Renal cortical epithelial cell (primary cell): ENCODE results near the gene SMAP2. TPM values are rescaled to one million over a fixed set of nuclear protein-coding genes. Genes with fewer than 3 reads are reported as not detected.

ENCODE experiments used
- DNase-seq: peaks from one replicate; pipeline ENCODE4 v3.0.0-alpha.2; 2011; ENCODE audit warnings: low read depth
- total RNA-seq: library from RNA; depleted of rRNA; stranded (reverse); fragments of >200 nt; gene quantifications from 2 replicates; pipeline ENCODE4 v1.2.3, GENCODE V29; 2014

The SMAP2 gene
- total RNA-seq, 1 donor from 2014 or later = 11.5 TPM

GRCh38 chr1:40421431-40422384 lies 48.2 kb downstream of the SMAP2 start:
- peak; percentile 38 for DNase-seq

- DNase-seq = no peak
These were observed 49.2 kb downstream of the SMAP2 start for GRCh38 chr1:40422630-40423263.

GRCh38 chr1:40423264-40423642 lies 49.7 kb downstream of the SMAP2 start:
- DNase-seq = no peak

GRCh38 chr1:40423951-40424618 lies 50.6 kb downstream of the SMAP2 start:
- DNase-seq = no peak

GRCh38 chr1:40425198-40425597 lies 51.7 kb downstream of the SMAP2 start:
- no peak for DNase-seq

- DNase-seq = peak; percentile 18
These were observed 57.9 kb downstream of the SMAP2 start for GRCh38 chr1:40431385-40431784.

- DNase-seq = no peak
These were observed 59.3 kb downstream of the SMAP2 start for GRCh38 chr1:40432644-40433390.

- DNase-seq = peak; percentile 22
These were observed 61.9 kb downstream of the SMAP2 start for GRCh38 chr1:40435471-40435870.

- DNase-seq = no peak
These were observed 62.3 kb downstream of the SMAP2 start for GRCh38 chr1:40435876-40436275.

- peak; percentile 6 for DNase-seq
These were observed 65.0 kb downstream of the SMAP2 start for GRCh38 chr1:40438391-40439015.

- DNase-seq = peak; percentile 78
These were observed 65.7 kb downstream of the SMAP2 start for GRCh38 chr1:40439247-40439646.

- DNase-seq = peak; percentile 65
These were observed 76.4 kb downstream of the SMAP2 start, which contains the start of gene ZFP69B for GRCh38 chr1:40449684-40450494. Gene ZFP69B (plus strand): TSS chr1:40450476. CDS start chr1:40450962, 486 bp downstream.

GRCh38 chr1:40450495-40451237 lies 77.1 kb downstream of the SMAP2 start:
- DNase-seq = peak; percentile 84

GRCh38 chr1:40451238-40451585 lies 77.7 kb downstream of the SMAP2 start:
- DNase-seq = no peak

GRCh38 chr1:40454873-40455272 lies 81.3 kb downstream of the SMAP2 start:
- DNase-seq = no peak

GRCh38 chr1:40462956-40463590 lies 89.5 kb downstream of the SMAP2 start:
- no peak for DNase-seq

- DNase-seq = no peak
These were observed 95.8 kb downstream of the SMAP2 start for GRCh38 chr1:40469327-40469726.
